HCT116 (cell line): ENCODE results near the gene BEGAIN. TPM values are rescaled to one million over a fixed set of nuclear protein-coding genes. Genes with fewer than 3 reads are reported as not detected.

Experiments used
- ATAC-seq: fragments of 200-7000 bp; cut with Tn5 transposase; 2 replicates; pipeline ENCODE4 v1.9.1; 2020; ENCODE audit warnings: mild to moderate bottlenecking, moderate library complexity
- BruUV-seq: library from RNA; stranded (reverse); fragments of 400-500 nt; replicated peaks from 2 replicates; lab custom pipeline; 2021; lab: Mats Ljungman, UMichigan
- CTCF ChIA-PET: fragments of 300-600 bp; sonication (Branson Sonifier 250); formaldehyde crosslinking; loops from one replicate; lab custom pipeline; 2021; ENCODE audit warnings: antibody characterized with exemption; lab: Charles Lee
- POLR2A ChIA-PET: fragments of 300-600, 350-600 bp; sonication (Branson Sonifier 250); formaldehyde crosslinking; loops from one replicate; lab custom pipeline; 2021; ENCODE audit warnings: antibody characterized with exemption; lab: Charles Lee
- RAD21 ChIA-PET, 2 experiments: fragments of 300-600 bp; sonication (Branson Sonifier 250); formaldehyde crosslinking; loops; one replicate each; lab custom pipeline; 2023; ENCODE audit warnings: low total read pairs in 2 of 2; ENCODE audit not compliant: uncharacterized antibody in 2 of 2, unreplicated experiment in 2 of 2, low non-redundant PET in 1 of 2; lab: Charles Lee
- DNase-seq: peaks from one replicate; pipeline ENCODE4 v3.0.0-alpha.2; 2010; ENCODE audit warnings: low read depth, low spot score
- H2AFZ ChIP-seq: fragments of 200-600 bp; shearing (Covaris generic), sonication (generic); 2 replicates; pipeline ENCODE4 v1.6.1; 2017; ENCODE audit warnings: low read depth, mixed run types, mixed read lengths, antibody characterized with exemption, low read length; ENCODE audit not compliant: poor library complexity, severe bottlenecking
- H3K27ac ChIP-seq: 2 replicates; pipeline ENCODE4 v1.5.1; 2012; ENCODE audit warnings: low read depth, low read length
- H3K27me3 ChIP-seq: fragments of 200-600 bp; sonication (generic); 2 replicates; pipeline ENCODE4 v1.6.1; 2016; ENCODE audit warnings: mixed run types, low read length, mixed read lengths; ENCODE audit not compliant: insufficient read depth
- H3K36me3 ChIP-seq, 2 experiments: fragments of 200-500 bp in 1 of 2; fragments of 200-600 bp in 1 of 2; sonication (Bioruptor generic) in 1 of 2; sonication (generic) in 1 of 2; 2 replicates each; pipeline versions ENCODE4 v1.5.1 to v1.6.1; 2014 to 2016; ENCODE audit warnings: low read length in 2 of 2, inconsistent platforms in 1 of 2, mixed read lengths in 1 of 2, mixed run types in 1 of 2; ENCODE audit not compliant: insufficient read depth in 2 of 2, control insufficient read depth in 1 of 2
- H3K4me1 ChIP-seq, 2 experiments: fragments of 200-600 bp in 1 of 2; sonication (generic) in 1 of 2; 2 replicates each; pipeline versions ENCODE4 v1.5.1 to v1.6.1; 2012 to 2017; ENCODE audit warnings: low read length in 2 of 2, inconsistent platforms in 1 of 2, mild to moderate bottlenecking in 1 of 2, mixed read lengths in 1 of 2, mixed run types in 1 of 2, moderate library complexity in 1 of 2; ENCODE audit not compliant: insufficient read depth in 2 of 2, control insufficient read depth in 1 of 2
- H3K4me2 ChIP-seq: fragments of 200-600 bp; sonication (generic); 2 replicates; pipeline ENCODE4 v1.6.1; 2017; ENCODE audit warnings: mixed run types, low read length, mixed read lengths
- H3K4me3 ChIP-seq, 2 experiments: fragments of 200-600 bp in 1 of 2; sonication (generic) in 1 of 2; replicated peaks in 1 of 2; 2 replicates each; pipeline ENCODE4 v1.5.1; 2011 to 2016; ENCODE audit warnings: low read length in 2 of 2, control low read depth in 1 of 2, low read depth in 1 of 2, mild to moderate bottlenecking in 1 of 2, mixed read lengths in 1 of 2, mixed run types in 1 of 2
- H3K79me2 ChIP-seq: fragments of 200-600 bp; sonication (generic); 2 replicates; pipeline ENCODE4 v1.6.1; 2017; ENCODE audit warnings: mild to moderate bottlenecking, mixed run types, low read length, moderate library complexity, mixed read lengths; ENCODE audit not compliant: insufficient read depth
- H3K9ac ChIP-seq: fragments of 200-600 bp; sonication (generic); 2 replicates; pipeline ENCODE4 v1.6.1; 2016; ENCODE audit warnings: low read length, mixed read lengths
- H3K9me2 ChIP-seq: fragments of 200-600 bp; sonication (generic), shearing (Covaris generic); 2 replicates; pipeline ENCODE4 v1.6.1; 2017; ENCODE audit warnings: mixed run types, mild to moderate bottlenecking, moderate library complexity; ENCODE audit not compliant: insufficient read depth
- H3K9me3 ChIP-seq, 2 experiments: fragments of 200-500 bp in 1 of 2; fragments of 200-600 bp in 1 of 2; sonication (Bioruptor generic) in 1 of 2; sonication (generic) in 1 of 2; 2 replicates each; pipeline ENCODE4 v1.6.1; 2014 to 2017; ENCODE audit warnings: low read length in 2 of 2, mixed read lengths in 2 of 2, inconsistent platforms in 1 of 2, low read depth in 1 of 2, mild to moderate bottlenecking in 1 of 2, mixed run types in 1 of 2, moderate library complexity in 1 of 2; ENCODE audit not compliant: control insufficient read depth in 1 of 2, insufficient read depth in 1 of 2
- H4K20me1 ChIP-seq: fragments of 200-600 bp; sonication (generic), shearing (Covaris generic); 2 replicates; pipeline ENCODE4 v1.6.1; 2017; ENCODE audit warnings: mixed run types, mild to moderate bottlenecking, moderate library complexity; ENCODE audit not compliant: insufficient read depth
- ATF3 ChIP-seq: IDR thresholded peaks from 2 replicates; pipeline ENCODE4 v1.6.1; 2012
- CEBPB ChIP-seq: IDR thresholded peaks from 2 replicates; pipeline ENCODE4 v1.6.1; 2012; ENCODE audit warnings: low read depth
- CTCF ChIP-seq, 3 experiments: fragments of 200-600 bp in 1 of 3; sonication (generic) in 1 of 3; IDR thresholded peaks in 2 of 3; conservative IDR thresholded peaks in 1 of 3; 2 replicates each; pipeline ENCODE4 v1.5.1; 2012 to 2017; ENCODE audit warnings: low read depth in 2 of 3, low read length in 2 of 3, antibody characterized with exemption in 1 of 3, borderline replicate concordance in 1 of 3, control low read depth in 1 of 3, mild to moderate bottlenecking in 1 of 3, mixed read lengths in 1 of 3, mixed run types in 1 of 3, moderate library complexity in 1 of 3; ENCODE audit not compliant: insufficient read depth in 1 of 3
- ELF1 ChIP-seq: IDR thresholded peaks from 2 replicates; pipeline ENCODE4 v1.6.1; 2012; ENCODE audit warnings: low read depth, borderline replicate concordance
- EZH2 ChIP-seq: fragments of 200-600 bp; sonication (generic); IDR thresholded peaks from 2 replicates; pipeline ENCODE4 v1.6.1; 2017; ENCODE audit warnings: antibody characterized with exemption, mixed run types
- EZH2phosphoT487 ChIP-seq: fragments of 200-600 bp; IDR thresholded peaks from 2 replicates; pipeline ENCODE4 v1.6.1; 2018; ENCODE audit warnings: antibody characterized with exemption, borderline replicate concordance
- FOSL1 ChIP-seq: IDR thresholded peaks from 2 replicates; pipeline ENCODE4 v1.6.1; 2012; ENCODE audit warnings: low read depth
- JUND ChIP-seq: IDR thresholded peaks from 2 replicates; pipeline ENCODE4 v1.6.1; 2012
- MAX ChIP-seq: IDR thresholded peaks from 2 replicates; pipeline ENCODE4 v1.6.1; 2012
- POLR2A ChIP-seq: IDR thresholded peaks from 2 replicates; pipeline ENCODE4 v1.7.0; 2011; ENCODE audit warnings: borderline replicate concordance; ENCODE audit not compliant: insufficient read depth, insufficient read length; ENCODE audit errors: extremely low read depth
- RAD21 ChIP-seq: IDR thresholded peaks from 2 replicates; pipeline ENCODE4 v1.6.1; 2012; ENCODE audit warnings: low read depth, mild to moderate bottlenecking
- REST ChIP-seq: IDR thresholded peaks from 2 replicates; pipeline ENCODE4 v1.6.1; 2012; ENCODE audit warnings: low read depth
- SIN3A ChIP-seq: IDR thresholded peaks from 2 replicates; pipeline ENCODE4 v1.6.1; 2012; ENCODE audit warnings: low read depth
- SP1 ChIP-seq: IDR thresholded peaks from 2 replicates; pipeline ENCODE4 v1.6.1; 2012; ENCODE audit warnings: low read depth
- TCF7L2 ChIP-seq: IDR thresholded peaks from 2 replicates; pipeline ENCODE4 v1.7.0; 2011; ENCODE audit warnings: borderline replicate concordance, inconsistent platforms; ENCODE audit not compliant: insufficient read depth, insufficient read length; ENCODE audit errors: extremely low read depth
- ZBTB33 ChIP-seq: IDR thresholded peaks from 2 replicates; pipeline ENCODE4 v1.6.1; 2011; ENCODE audit warnings: mild to moderate bottlenecking, low read length, moderate library complexity; ENCODE audit not compliant: insufficient replicate concordance; ENCODE audit errors: extremely low read depth
- ZFX ChIP-seq: fragments of 450-650 bp; IDR thresholded peaks from 2 replicates; pipeline ENCODE4 v1.6.1; 2017
- ZNF274 ChIP-seq: fragments of 200-500 bp; sonication (Bioruptor generic); IDR thresholded peaks from 2 replicates; pipeline ENCODE4 v1.6.1; 2014; ENCODE audit warnings: mild to moderate bottlenecking, low read depth, low read length, inconsistent platforms
- intact Hi-C: fragments of 100-400 bp; cut with micrococcal nuclease; formaldehyde crosslinking; loops from 2 replicates; pipeline ENCODE4 v1.10.0; 2022
- total RNA-seq: library from RNA; stranded (reverse); gene quantifications from one replicate; pipeline ENCODE4 v1.2.1, GENCODE V29; 2021; ENCODE audit not compliant: unreplicated experiment

The BEGAIN gene
- total RNA-seq, 1 experiment from 2014 or later: 8.5 TPM

GRCh38 chr14:100566586-100566985 lies 20.6 kb downstream of the BEGAIN start:
- Histone ChIP-seq H4K20me1 (no peaks in the 10 kb centered on the region), H2AFZ (no peak overlapping the region), H3K27ac (no peak overlapping the region), H3K9me3 (no peaks in the 10 kb centered on the region), H3K9me2 (no peaks in the 10 kb centered on the region), H3K9ac (no peak overlapping the region), H3K36me3 (no peaks in the 10 kb centered on the region), H3K4me1 (0 out of 4 replicates have a peak, but pooled peaks cover 0 to 7% of the 10 kb centered on the region in 2 experiments), H3K4me3 (no peak overlapping the region), H3K27me3 (no peaks in the 10 kb centered on the region), H3K4me2 (no peak overlapping the region), H3K79me2 (no peaks in the 10 kb centered on the region)
- ChIA-PET RAD21 (no interaction called here), POLR2A (no interaction called here), CTCF (no interaction called here)
- intact Hi-C loops: no loop called here
- DNase-seq: no peak
- no TSS peak for BruUV-seq
- ATAC-seq: no peak
- TF ChIP-seq ZFX (no peak), EZH2 (no peak), RAD21 (no peak), FOSL1 (no peak), JUND (no peak), SP1 (no peak), ELF1 (no peak), POLR2A (no peak), SIN3A (no peak), MAX (no peak), TCF7L2 (no peak), CEBPB (no peak), EZH2phosphoT487 (no peak), ZNF274 (no peak), CTCF (IDR thresholded peaks at IDR 0.05 in 2 of 3, conservative IDR thresholded peaks at IDR 0.05 in 1 of 3; ENCODE audit: borderline replicate concordance in 1 of 3, insufficient read depth in 1 of 3, low read depth in 2 of 3, low read length in 2 of 3) (no peak), REST (no peak), ATF3 (no peak), ZBTB33 (no peak)
